ENCODE measurements around the gene ZDHHC12. TPM values are rescaled to one million over a fixed set of nuclear protein-coding genes. Genes with fewer than 3 reads are reported as not detected.
A peak's percentile ranks its signal among the peaks of the same experiment; 100 is the strongest.

Gene ZDHHC12
- total and polyA plus RNA-seq, 7 experiments from 2014 or later = 21.2 to 74.2 (median 27.7) TPM

GRCh38 chr9:128733256-128733655, 9.3 kb upstream of the ZDHHC12 start:
- Histone ChIP-seq H3K36me3 (ENCODE audit: control insufficient read depth in 2 of 3, insufficient read depth in 3 of 3, low read length in 3 of 3) (peaks cover 0 to 53% (median 7%) of the 10 kb centered on the region in 3 experiments), H3K27me3 (ENCODE audit: control insufficient read depth in 2 of 2, insufficient read depth in 2 of 2, low read length in 2 of 2) (no peaks in the 10 kb centered on the region), H3K9me3 (ENCODE audit: control insufficient read depth in 2 of 3, low read length in 3 of 3) (no peaks in the 10 kb centered on the region), H3K27ac (ENCODE audit: low read depth, low read length) (no peak overlapping the region), H3K4me1 (ENCODE audit: control insufficient read depth in 2 of 2, insufficient read depth in 2 of 2, low read length in 2 of 2) (peaks cover 0 to 1% of the 10 kb centered on the region in 2 donors), H3K4me3 (ENCODE audit: low read length) (no peak overlapping the region)
- Mint-ChIP-seq H3K4me3 (no peak overlapping the region), H3K27me3 (no peaks in the 10 kb centered on the region), H3K9me3 (no peaks in the 10 kb centered on the region), H3K36me3 (peaks cover 2 to 12% (median 11%) of the 10 kb centered on the region in 5 donors), H3K4me1 (peaks cover 0 to 8% (median 0%) of the 10 kb centered on the region in 7 donors), H3K27ac (peak overlapping the region in 2 of 9 donors; percentile 15 to 28)
- CTCF ChIA-PET = no interaction called here
- intact Hi-C loops (cut with micrococcal nuclease) = no loop called here
- peak; percentile 40 for ATAC-seq
- POLR2A ChIA-PET = interaction anchor here (0.8 kb wide), 1 partner anchor 9 kb away, joined by 4 read pairs; the partner anchor contains the start of gene ZDHHC12
- DNase-seq = no peak

DNA sequence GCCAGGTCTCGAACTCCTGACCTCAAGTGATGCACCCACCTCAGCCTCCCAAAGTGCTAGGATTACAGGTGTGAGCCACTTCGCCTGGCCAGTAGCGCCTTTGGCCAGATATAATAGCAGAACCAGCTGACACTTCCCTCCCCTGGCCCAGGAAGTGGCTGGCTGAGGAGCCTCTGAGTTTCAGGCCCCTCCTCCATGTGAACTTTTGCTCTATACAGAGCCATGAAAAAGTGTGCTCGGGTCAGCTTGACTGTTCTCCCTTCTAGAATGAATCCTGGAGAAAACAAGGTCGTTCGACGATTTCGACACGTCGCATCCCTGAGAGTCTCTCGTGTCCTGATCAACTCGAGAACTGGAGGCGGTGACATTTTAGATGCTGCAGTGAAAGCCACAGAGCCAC, 8.6 kb upstream of the ZDHHC12 start:
- Mint-ChIP-seq H3K27ac (peak overlapping the region in 1 of 9 donors; percentile 15), H3K9me3 (no peaks in the 10 kb centered on the region), H3K36me3 (peaks cover 2 to 12% (median 11%) of the 10 kb centered on the region in 5 donors), H3K4me3 (no peak overlapping the region), H3K4me1 (peaks cover 2 to 9% (median 3%) of the 10 kb centered on the region in 7 donors), H3K27me3 (no peaks in the 10 kb centered on the region)
- Histone ChIP-seq H3K27me3 (ENCODE audit: control insufficient read depth in 2 of 2, insufficient read depth in 2 of 2, low read length in 2 of 2) (no peaks in the 10 kb centered on the region), H3K36me3 (ENCODE audit: control insufficient read depth in 2 of 3, insufficient read depth in 3 of 3, low read length in 3 of 3) (peaks cover 0 to 53% (median 7%) of the 10 kb centered on the region in 3 experiments), H3K27ac (ENCODE audit: low read depth, low read length) (no peak overlapping the region), H3K9me3 (ENCODE audit: control insufficient read depth in 2 of 3, low read length in 3 of 3) (no peaks in the 10 kb centered on the region), H3K4me3 (ENCODE audit: low read length) (no peak overlapping the region), H3K4me1 (ENCODE audit: control insufficient read depth in 2 of 2, insufficient read depth in 2 of 2, low read length in 2 of 2) (peaks cover 0 to 8% of the 10 kb centered on the region in 2 donors)
- DNase-seq (no peak), ATAC-seq (no peak)
- POLR2A ChIA-PET = interaction anchor here (0.8 kb wide), 1 partner anchor 8 kb away, joined by 4 read pairs; the partner anchor contains the start of gene ZDHHC12
- CTCF ChIA-PET = no interaction called here
- intact Hi-C loops (cut with micrococcal nuclease) = no loop called here

DNA sequence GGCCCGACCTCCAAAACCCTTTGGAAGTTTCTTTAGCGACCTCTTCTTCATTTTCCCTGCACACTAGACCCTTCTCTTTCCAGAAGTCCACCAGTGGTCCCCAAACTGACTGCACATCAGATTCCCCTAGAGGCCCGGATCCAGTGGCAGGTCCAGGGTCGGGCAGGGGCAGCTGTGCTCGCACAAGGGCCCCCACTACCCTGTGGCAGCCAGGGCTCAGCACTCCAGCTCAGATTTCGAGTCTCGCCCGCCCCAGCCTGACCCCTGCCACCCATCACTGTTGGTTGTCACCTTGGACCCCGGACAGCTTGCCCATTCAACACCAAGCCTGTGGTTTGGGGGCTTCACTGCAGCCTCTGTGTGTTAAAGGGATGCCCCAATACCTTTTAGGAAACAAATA, 7.8 kb upstream of the ZDHHC12 start:
- peaks cover 0 to 9% (median 6%) of the 10 kb centered on the region in 5 donors for H3K36me3 Mint-ChIP-seq
- H3K4me3 ChIP-seq (ENCODE audit: low read length) = no peak overlapping the region
- H3K27ac Mint-ChIP-seq = no peak overlapping the region
- H3K27me3 Mint-ChIP-seq = no peaks in the 10 kb centered on the region
- H3K4me3 Mint-ChIP-seq = no peak overlapping the region
- peaks cover 0 to 9% of the 10 kb centered on the region in 2 donors for H3K4me1 ChIP-seq (ENCODE audit: control insufficient read depth in 2 of 2, insufficient read depth in 2 of 2, low read length in 2 of 2)
- H3K9me3 ChIP-seq (ENCODE audit: control insufficient read depth in 2 of 3, low read length in 3 of 3) = no peaks in the 10 kb centered on the region
- intact Hi-C loops (cut with micrococcal nuclease) = no loop called here
- no peak overlapping the region for H3K27ac ChIP-seq (ENCODE audit: low read depth, low read length)
- ChIA-PET POLR2A (no interaction called here), CTCF (no interaction called here)
- no peaks in the 10 kb centered on the region for H3K27me3 ChIP-seq (ENCODE audit: control insufficient read depth in 2 of 2, insufficient read depth in 2 of 2, low read length in 2 of 2)
- ATAC-seq (no peak), DNase-seq (no peak)
- peaks cover 4 to 18% (median 6%) of the 10 kb centered on the region in 7 donors for H3K4me1 Mint-ChIP-seq
- H3K36me3 ChIP-seq (ENCODE audit: control insufficient read depth in 2 of 3, insufficient read depth in 3 of 3, low read length in 3 of 3) = peaks cover 0 to 49% (median 7%) of the 10 kb centered on the region in 3 experiments
- no peaks in the 10 kb centered on the region for H3K9me3 Mint-ChIP-seq

DNA sequence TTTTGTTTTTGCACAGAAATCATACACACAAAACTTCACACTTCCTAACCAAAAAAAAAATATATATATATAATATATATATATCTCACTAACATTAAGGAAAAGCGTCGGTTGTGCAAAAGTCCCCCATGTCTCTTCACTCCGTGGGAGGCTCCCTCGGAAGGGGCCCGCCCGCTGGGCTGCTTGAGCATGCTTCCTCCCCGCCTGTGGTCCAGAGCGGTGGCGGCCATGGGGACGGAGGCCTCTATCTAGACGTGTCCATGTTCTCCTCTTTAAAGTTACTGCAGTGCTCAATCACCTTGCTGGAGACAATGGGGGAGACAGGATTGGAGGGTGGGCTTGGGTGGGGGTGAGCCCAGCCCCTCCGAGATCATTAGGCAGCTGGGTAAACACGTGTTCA, 7.2 kb upstream of the ZDHHC12 start:
- Histone ChIP-seq H3K27me3 (ENCODE audit: control insufficient read depth in 2 of 2, insufficient read depth in 2 of 2, low read length in 2 of 2) (no peaks in the 10 kb centered on the region), H3K9me3 (ENCODE audit: control insufficient read depth in 2 of 3, low read length in 3 of 3) (no peaks in the 10 kb centered on the region), H3K27ac (ENCODE audit: low read depth, low read length) (no peak overlapping the region), H3K4me3 (ENCODE audit: low read length) (no peak overlapping the region), H3K4me1 (ENCODE audit: control insufficient read depth in 2 of 2, insufficient read depth in 2 of 2, low read length in 2 of 2) (peaks cover 0 to 9% of the 10 kb centered on the region in 2 donors), H3K36me3 (ENCODE audit: control insufficient read depth in 2 of 3, insufficient read depth in 3 of 3, low read length in 3 of 3) (peaks cover 0 to 49% (median 7%) of the 10 kb centered on the region in 3 experiments)
- intact Hi-C loops (cut with micrococcal nuclease) = no loop called here
- no peak for ATAC-seq
- ChIA-PET CTCF (no interaction called here), POLR2A (no interaction called here)
- Mint-ChIP-seq H3K36me3 (peaks cover 0 to 9% (median 6%) of the 10 kb centered on the region in 5 donors), H3K27ac (no peak overlapping the region), H3K9me3 (no peaks in the 10 kb centered on the region), H3K4me1 (peaks cover 6 to 19% (median 7%) of the 10 kb centered on the region in 7 donors), H3K27me3 (no peaks in the 10 kb centered on the region), H3K4me3 (no peak overlapping the region)
- no peak for DNase-seq

DNA sequence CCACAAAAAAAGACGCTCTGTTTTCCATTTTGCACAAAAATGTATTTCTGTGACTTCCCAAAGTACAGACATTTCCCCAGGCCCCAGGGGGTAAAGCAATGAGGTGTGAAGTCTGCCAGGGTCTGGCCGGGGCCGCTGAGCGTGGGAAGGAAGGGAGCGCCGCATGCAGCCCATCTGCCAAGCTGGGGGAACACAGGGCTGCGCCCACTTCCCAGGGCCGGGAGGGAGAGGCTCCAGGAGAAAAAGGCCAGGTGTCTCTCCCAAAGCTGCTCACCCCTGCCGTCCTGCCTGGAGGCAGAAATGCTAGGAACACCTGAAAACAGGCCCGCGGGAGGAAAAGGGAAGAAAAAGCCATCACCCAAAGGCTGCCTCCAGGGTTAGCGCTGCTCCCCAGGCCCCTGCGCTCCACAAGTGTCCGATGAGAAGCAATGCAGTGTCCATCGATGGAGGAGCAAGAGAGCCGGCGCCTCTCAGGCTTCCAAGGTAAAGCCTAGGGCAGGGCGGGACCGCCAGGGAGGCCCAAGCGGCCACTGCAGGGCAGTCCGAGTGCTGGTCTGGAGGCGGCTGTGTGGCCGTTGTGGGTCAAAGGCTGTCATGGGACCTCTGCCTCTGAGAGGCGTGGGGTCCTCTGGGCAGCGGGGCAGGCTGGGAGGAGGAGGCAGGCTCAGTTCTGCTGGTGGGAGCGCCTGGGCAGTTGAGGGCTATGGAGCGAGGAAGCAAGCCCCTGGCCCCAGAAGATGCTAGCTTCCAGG, 6.0 kb upstream of the ZDHHC12 start:
- Mint-ChIP-seq H3K27ac (peak overlapping the region in 3 of 9 donors; percentile 43 to 82 (median 49)), H3K4me3 (no peak overlapping the region), H3K9me3 (no peaks in the 10 kb centered on the region), H3K36me3 (peaks cover 2 to 5% (median 4%) of the 10 kb centered on the region in 5 donors), H3K4me1 (peaks cover 8 to 25% (median 15%) of the 10 kb centered on the region in 7 donors), H3K27me3 (no peaks in the 10 kb centered on the region)
- no peak for DNase-seq
- Histone ChIP-seq H3K4me1 (ENCODE audit: control insufficient read depth in 2 of 2, insufficient read depth in 2 of 2, low read length in 2 of 2) (peaks cover 4 to 13% of the 10 kb centered on the region in 2 donors), H3K9me3 (ENCODE audit: control insufficient read depth in 2 of 3, low read length in 3 of 3) (no peaks in the 10 kb centered on the region), H3K27me3 (ENCODE audit: control insufficient read depth in 2 of 2, insufficient read depth in 2 of 2, low read length in 2 of 2) (no peaks in the 10 kb centered on the region), H3K27ac (ENCODE audit: low read depth, low read length) (no peak overlapping the region), H3K4me3 (ENCODE audit: low read length) (no peak overlapping the region), H3K36me3 (ENCODE audit: control insufficient read depth in 2 of 3, insufficient read depth in 3 of 3, low read length in 3 of 3) (peaks cover 0 to 42% (median 5%) of the 10 kb centered on the region in 3 experiments)
- POLR2A ChIA-PET = no interaction called here
- intact Hi-C loops (cut with micrococcal nuclease) = no loop called here
- CTCF ChIA-PET = no interaction called here
- ATAC-seq = no peak

DNA sequence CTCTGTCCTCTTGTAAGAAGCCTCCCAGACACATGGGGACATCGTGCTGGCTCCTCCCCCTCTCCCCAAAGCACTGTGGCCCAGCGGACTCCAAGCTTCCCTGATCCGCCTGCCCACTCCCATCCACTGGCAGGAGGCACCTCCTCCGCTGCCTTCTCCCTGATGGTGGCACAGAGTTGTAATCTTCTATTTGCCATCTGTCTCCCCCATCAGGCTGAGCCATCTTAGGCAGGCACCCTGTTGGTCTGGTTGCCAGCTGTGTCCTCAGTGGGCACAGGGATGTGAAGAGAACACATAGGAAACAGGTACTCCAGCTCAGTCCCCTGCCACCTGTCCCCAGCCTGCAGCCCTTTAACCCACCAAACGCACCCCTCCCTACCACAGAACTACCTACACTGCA, 5.4 kb upstream of the ZDHHC12 start:
- Histone ChIP-seq H3K36me3 (ENCODE audit: control insufficient read depth in 2 of 3, insufficient read depth in 3 of 3, low read length in 3 of 3) (peaks cover 0 to 36% (median 3%) of the 10 kb centered on the region in 3 experiments), H3K4me3 (ENCODE audit: low read length) (no peak overlapping the region), H3K4me1 (ENCODE audit: control insufficient read depth in 2 of 2, insufficient read depth in 2 of 2, low read length in 2 of 2) (peaks cover 7 to 19% of the 10 kb centered on the region in 2 donors), H3K9me3 (ENCODE audit: control insufficient read depth in 2 of 3, low read length in 3 of 3) (no peaks in the 10 kb centered on the region), H3K27me3 (ENCODE audit: control insufficient read depth in 2 of 2, insufficient read depth in 2 of 2, low read length in 2 of 2) (no peaks in the 10 kb centered on the region), H3K27ac (ENCODE audit: low read depth, low read length) (no peak overlapping the region)
- peak overlapping the region in 1 of 10 donors; percentile 5 for H3K4me3 Mint-ChIP-seq
- peak overlapping the region in 2 of 9 donors; percentile 49 to 82 for H3K27ac Mint-ChIP-seq
- DNase-seq (no peak), ATAC-seq (no peak)
- peaks cover 14 to 32% (median 22%) of the 10 kb centered on the region in 7 donors for H3K4me1 Mint-ChIP-seq
- ChIA-PET CTCF (no interaction called here), POLR2A (no interaction called here)
- H3K36me3 Mint-ChIP-seq = peaks cover 0 to 5% (median 0%) of the 10 kb centered on the region in 5 donors
- intact Hi-C loops (cut with micrococcal nuclease) = no loop called here
- H3K27me3 Mint-ChIP-seq = no peaks in the 10 kb centered on the region
- H3K9me3 Mint-ChIP-seq = no peaks in the 10 kb centered on the region

All from naive thymus-derived CD4-positive, alpha-beta T cell (primary cell).